Endothelial cell of umbilical vein (primary cell): ENCODE data around the gene RGS7. TPM values are rescaled to one million over a fixed set of nuclear protein-coding genes. Genes with fewer than 3 reads are reported as not detected.

Experiments
- BruUV-seq: library from RNA; stranded (reverse); fragments of 400-500 nt; replicated peaks from 2 replicates; lab custom pipeline; 2021; lab: Mats Ljungman, UMichigan
- CTCF ChIA-PET: fragments of 300-600, 350-600 bp; sonication (Branson Sonifier 250); formaldehyde crosslinking; loops from one replicate; lab custom pipeline; 2021; ENCODE audit warnings: antibody characterized with exemption, inconsistent platforms; lab: Charles Lee
- POLR2A ChIA-PET: fragments of 300-600, 350-600 bp; sonication (Branson Sonifier 250); formaldehyde crosslinking; loops from one replicate; lab custom pipeline; 2021; ENCODE audit warnings: antibody characterized with exemption, inconsistent platforms; lab: Charles Lee
- DNase-seq: peaks from one replicate; pipeline ENCODE4 v3.0.0-alpha.2; 2011; ENCODE audit warnings: low read depth, low spot score
- FAIRE-seq: peaks from 2 replicates; lab custom pipeline; 2011; peaks lifted over from hg19 to GRCh38; lab: Jason Lieb, UNC
- H2AFZ ChIP-seq: 2 replicates; pipeline ENCODE4 v1.6.0; 2012; ENCODE audit warnings: low read depth, low read length, control low read depth, inconsistent platforms
- H3K27ac ChIP-seq: 2 replicates; pipeline ENCODE4 v1.5.1; 2011; ENCODE audit warnings: low read depth, mild to moderate bottlenecking, control low read depth, low read length, moderate library complexity; ENCODE audit not compliant: insufficient read depth
- H3K27me3 ChIP-seq, 2 experiments: 2 replicates each; pipeline versions ENCODE4 v1.6.0 to v1.6.1; 2011; ENCODE audit warnings: low read length in 2 of 2, mixed read lengths in 1 of 2; ENCODE audit not compliant: control insufficient read depth in 2 of 2, insufficient read depth in 2 of 2
- H3K36me3 ChIP-seq, 2 experiments: 2 replicates in 1 of 2; 3 replicates in 1 of 2; pipeline ENCODE4 v1.5.1; 2011; ENCODE audit warnings: low read length in 2 of 2, mild to moderate bottlenecking in 1 of 2, moderate library complexity in 1 of 2; ENCODE audit not compliant: control insufficient read depth in 2 of 2, insufficient read depth in 2 of 2; ENCODE audit errors: extremely low read depth in 1 of 2
- H3K4me1 ChIP-seq: 3 replicates; pipeline ENCODE4 v1.5.1; 2011; ENCODE audit warnings: mild to moderate bottlenecking, low read length; ENCODE audit not compliant: control insufficient read depth, insufficient read depth; ENCODE audit errors: extremely low read depth
- H3K4me2 ChIP-seq: 2 replicates; pipeline ENCODE4 v1.6.1; 2011; ENCODE audit warnings: low read length, control low read depth, mixed read lengths; ENCODE audit not compliant: insufficient read depth
- H3K4me3 ChIP-seq, 3 experiments: fragments of 200-600 bp in 1 of 3; sonication (generic), shearing (Covaris generic) in 1 of 3; replicated peaks in 1 of 3; 2 replicates each; pipeline ENCODE4 v1.5.1; 2011 to 2016; ENCODE audit warnings: control low read depth in 3 of 3, low read length in 3 of 3, mild to moderate bottlenecking in 2 of 3, inconsistent platforms in 1 of 3, low read depth in 1 of 3, moderate library complexity in 1 of 3; ENCODE audit not compliant: insufficient read depth in 1 of 3
- H3K79me2 ChIP-seq: 2 replicates; pipeline ENCODE4 v1.6.0; 2012; ENCODE audit warnings: low read length, inconsistent platforms; ENCODE audit not compliant: control insufficient read depth, insufficient read depth
- H3K9ac ChIP-seq: replicated peaks from 2 replicates; pipeline ENCODE3; 2011; ENCODE audit warnings: low read length, control low read depth; ENCODE audit not compliant: insufficient read depth; ENCODE audit errors: extremely low read depth
- H3K9me1 ChIP-seq: replicated peaks from 3 replicates; pipeline ENCODE4 v1.6.0; 2011; ENCODE audit warnings: mild to moderate bottlenecking, low read length; ENCODE audit not compliant: control insufficient read depth, insufficient read depth; ENCODE audit errors: extremely low read depth
- H3K9me3 ChIP-seq: replicated peaks from 2 replicates; pipeline ENCODE4 v1.5.1; 2012; ENCODE audit warnings: low read length, inconsistent platforms; ENCODE audit not compliant: control insufficient read depth, insufficient read depth
- H4K20me1 ChIP-seq: replicated peaks from 2 replicates; pipeline ENCODE3; 2011; ENCODE audit warnings: mild to moderate bottlenecking, low read length; ENCODE audit not compliant: control insufficient read depth, insufficient read depth; ENCODE audit errors: extremely low read depth
- CTCF ChIP-seq, 2 donors: IDR thresholded peaks; 1 replicate in 1 of 2; 2 replicates in 1 of 2; pipeline ENCODE4 v1.5.1; 2011; ENCODE audit warnings: low read length in 2 of 2, mild to moderate bottlenecking in 2 of 2, moderate library complexity in 2 of 2, control low read depth in 1 of 2, inconsistent platforms in 1 of 2, low read depth in 1 of 2; ENCODE audit not compliant: insufficient read depth in 1 of 2; ENCODE audit errors: extremely low read depth in 1 of 2
- EZH2 ChIP-seq: IDR thresholded peaks from 2 replicates; pipeline ENCODE4 v1.6.1; 2012; ENCODE audit warnings: borderline replicate concordance, low read depth, mild to moderate bottlenecking, moderate library complexity, low read length, inconsistent platforms; ENCODE audit not compliant: severe bottlenecking
- FOS ChIP-seq: IDR thresholded peaks from 2 replicates; pipeline ENCODE4 v1.6.1; 2011; ENCODE audit warnings: mild to moderate bottlenecking, low read length, moderate library complexity, borderline replicate concordance; ENCODE audit not compliant: insufficient read depth
- JUN ChIP-seq: IDR thresholded peaks from 2 replicates; pipeline ENCODE4 v1.6.1; 2011; ENCODE audit warnings: borderline replicate concordance, low read depth; ENCODE audit not compliant: insufficient read length, insufficient read depth
- MYC ChIP-seq: IDR thresholded peaks from one replicate; pipeline ENCODE4 v1.6.1; 2011; ENCODE audit warnings: mild to moderate bottlenecking, low read depth, low read length
- POLR2A ChIP-seq: IDR thresholded peaks from 2 replicates; pipeline ENCODE4 v1.6.1; 2012; ENCODE audit warnings: low read depth, mild to moderate bottlenecking, control low read depth, low read length
- POLR2AphosphoS5 ChIP-seq: IDR thresholded peaks from 2 replicates; pipeline ENCODE4 v1.6.1; 2012; ENCODE audit warnings: low read depth, mild to moderate bottlenecking, control low read depth, low read length, moderate library complexity; ENCODE audit not compliant: insufficient read depth
- dilution Hi-C: fragments of 300-500 bp; cut with MboI; formaldehyde crosslinking; loops from one replicate; pipeline ENCODE4 v1.15.0; 2019; ENCODE audit warnings: low sequenced_read_pairs; ENCODE audit not compliant: extremely low pct_ligation_motif_present
- intact Hi-C: fragments of 100-400 bp; cut with micrococcal nuclease; formaldehyde crosslinking; loops from one replicate; pipeline ENCODE4 v1.10.0; 2022
- polyA plus RNA-seq, 4 experiments: library from polyadenylated mRNA; depleted of rRNA in 3 of 4; stranded (reverse) in 3 of 4; unstranded in 1 of 4; fragments of >200 nt; gene quantifications; 2 replicates each; pipeline versions ENCODE4 v1.2.1 to v1.2.3, GENCODE V29; 2011 to 2012; ENCODE audit warnings: missing spikeins in 1 of 4
- total RNA-seq: library from RNA; stranded (reverse); gene quantifications from 2 replicates; pipeline ENCODE4 v1.2.3, GENCODE V29; 2021

The RGS7 gene
- total and polyA plus RNA-seq, 2 donors (not counting 3 experiments of a cell fraction or from before 2014, with no cell fraction given) = 0.43 to 0.44 TPM

GRCh38 chr1:240804475-240804874, 552.5 kb downstream of the RGS7 start:
- CTCF ChIA-PET = no interaction called here
- Histone ChIP-seq H3K27me3 (no peaks in the 10 kb centered on the region), H3K4me3 (no peak overlapping the region), H3K9me1 (no peaks in the 10 kb centered on the region), H2AFZ (no peak overlapping the region), H3K4me2 (no peak overlapping the region), H3K79me2 (no peaks in the 10 kb centered on the region), H3K36me3 (no peaks in the 10 kb centered on the region), H3K27ac (peak overlapping the region; percentile 48), H4K20me1 (no peaks in the 10 kb centered on the region), H3K4me1 (peaks cover 24% of the 10 kb centered on the region), H3K9ac (no peak overlapping the region), H3K9me3 (no peaks in the 10 kb centered on the region)
- dilution Hi-C loops (no loop called here), intact Hi-C loops (no loop called here)
- TF ChIP-seq POLR2A (no peak), FOS (no peak), EZH2 (no peak), JUN (no peak), POLR2AphosphoS5 (no peak), CTCF (IDR thresholded peaks at IDR 0.05; ENCODE audit: extremely low read depth in 1 of 2, insufficient read depth in 1 of 2, low read depth in 1 of 2, low read length in 2 of 2) (no peak), MYC (no peak)
- FAIRE-seq (peak; percentile 24), DNase-seq (peak; percentile 22)
- POLR2A ChIA-PET = interaction anchor here (1.1 kb wide), 1 partner anchor 39 kb away, joined by 3 read pairs; no protein-coding TSS in a partner anchor
- no TSS peak for BruUV-seq
